HG03103 (cell line): ENCODE data around the gene ABTB2.
A peak's percentile ranks its signal among the peaks of the same experiment; 100 is the strongest.
"Not testable (repeated sequence)": the region's sequence is repeated elsewhere in the genome, so short reads cannot be mapped to it uniquely, and the experiment has no call there.

Source experiments
- ATAC-seq: cut with Tn5 transposase; IDR thresholded peaks from one replicate; pipeline ENCODE4 v1.9.1; 2021; ENCODE audit warnings: low read depth; ENCODE audit not compliant: unreplicated experiment

ABTB2 gene

GRCh38 chr11:34357701-34358257 lies at the start of gene ABTB2:
ABTB2 (minus strand) TSS chr11:34358010.
- ATAC-seq: peak; percentile 83

DNA sequence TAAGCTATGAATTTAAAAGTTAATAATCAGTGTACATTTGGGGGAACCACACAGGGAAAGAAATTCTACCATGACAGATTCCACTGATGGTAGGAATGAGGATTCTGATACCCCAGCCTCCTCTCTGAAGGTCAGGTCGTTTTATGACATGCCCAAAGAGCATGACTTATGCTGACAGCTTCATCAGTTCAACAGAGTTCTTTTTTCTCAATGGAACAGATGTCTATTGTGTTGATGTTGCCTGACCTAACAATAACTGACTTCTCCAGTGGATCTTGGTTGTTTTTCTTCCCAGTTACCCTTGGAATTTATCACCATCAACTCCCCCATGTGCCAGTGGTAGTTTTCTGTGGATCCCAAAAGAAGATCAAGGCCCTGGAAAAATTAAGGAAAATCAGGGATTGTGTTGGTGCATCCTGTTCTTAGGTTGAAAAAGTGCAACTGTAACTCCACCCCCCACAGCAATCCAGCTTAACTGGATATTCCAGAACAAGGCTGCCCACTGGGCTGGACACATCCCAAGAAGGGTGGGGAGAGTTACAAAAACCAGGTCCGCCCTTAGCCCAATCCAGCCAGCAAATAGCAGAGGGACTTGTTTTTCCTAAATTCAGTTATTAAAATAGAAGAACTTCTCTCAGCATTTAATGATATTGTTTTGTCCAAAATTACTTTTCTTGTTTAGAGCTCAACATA lies 49.5 kb upstream of the ABTB2 start:
- no peak for ATAC-seq

DNA sequence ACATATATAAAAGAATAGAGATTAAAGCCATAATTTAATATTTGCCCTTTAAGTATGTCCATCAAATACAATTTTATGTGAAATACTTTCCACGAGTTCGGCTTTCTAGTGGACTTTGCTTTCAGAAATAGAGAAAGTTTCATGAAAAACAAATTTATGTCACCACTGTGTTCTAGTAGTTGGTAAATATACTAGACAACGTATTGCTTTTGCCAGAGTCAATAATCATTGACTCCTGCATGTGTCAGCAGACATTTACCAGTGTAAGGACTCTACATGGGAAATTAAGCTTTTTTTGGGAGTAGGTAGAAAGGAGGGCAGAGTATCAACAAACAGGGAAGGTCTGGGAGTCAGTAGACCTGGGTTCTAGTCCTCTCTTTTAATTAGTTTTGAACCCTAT lies 48.6 kb upstream of the ABTB2 start:
- no peak for ATAC-seq

DNA sequence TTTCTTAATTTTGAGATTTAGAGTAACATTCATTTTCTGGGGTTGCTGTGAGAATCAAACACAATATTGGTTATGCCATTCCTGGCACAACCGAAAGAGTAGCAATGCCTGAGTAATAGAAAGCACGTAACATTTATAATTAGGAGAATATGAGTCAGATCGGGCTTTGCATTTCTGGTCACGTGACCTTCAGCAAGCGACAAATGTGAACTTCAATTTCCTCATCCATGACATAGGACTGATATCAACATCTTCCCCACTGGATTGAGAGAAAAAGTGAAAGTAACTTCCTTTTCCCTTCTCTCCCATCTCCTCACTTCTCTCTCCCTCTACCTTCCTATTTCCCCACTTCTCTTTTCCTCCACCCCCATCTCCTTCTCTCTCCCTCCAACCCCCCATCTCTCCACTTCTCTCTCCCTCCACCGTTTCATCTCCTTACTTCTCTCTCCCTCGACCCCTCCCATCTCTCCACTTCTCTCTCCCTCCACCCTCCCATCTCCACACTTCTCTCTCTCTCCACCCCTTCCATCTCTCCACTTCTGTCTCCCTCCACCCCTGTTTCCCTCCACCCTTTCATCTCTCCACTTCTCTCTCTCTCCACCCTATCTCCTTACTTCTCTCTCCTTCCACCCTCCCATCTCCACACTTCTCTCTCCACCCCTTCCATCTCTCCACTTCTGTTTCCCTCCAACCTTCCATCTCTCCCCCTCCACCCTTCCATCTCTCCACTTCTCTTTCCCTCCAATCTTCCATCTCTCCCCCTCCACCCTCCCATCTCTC lies 47.5 kb upstream of the ABTB2 start:
- ATAC-seq: no peak

DNA sequence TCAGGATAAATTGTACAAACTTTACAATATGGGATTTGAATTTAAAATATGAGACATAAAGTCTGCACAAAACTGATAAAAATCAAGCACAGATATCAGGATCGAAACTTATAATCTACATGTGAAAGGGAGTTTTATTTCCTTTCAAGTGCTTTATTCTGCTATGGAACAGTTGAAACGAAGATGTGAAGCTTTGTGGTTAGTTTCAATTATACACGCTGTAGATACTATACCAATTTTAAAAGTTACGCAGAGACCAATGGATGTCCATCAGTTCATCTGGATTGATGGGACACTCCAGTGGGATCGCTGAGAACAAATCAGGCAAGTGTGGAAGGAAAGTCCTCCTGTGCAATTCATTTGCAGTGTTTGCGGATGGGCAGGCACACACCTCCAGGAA lies 46.5 kb upstream of the ABTB2 start:
- no peak for ATAC-seq

GRCh38 chr11:34403431-34403830 lies 45.6 kb upstream of the ABTB2 start:
- ATAC-seq: no peak

DNA sequence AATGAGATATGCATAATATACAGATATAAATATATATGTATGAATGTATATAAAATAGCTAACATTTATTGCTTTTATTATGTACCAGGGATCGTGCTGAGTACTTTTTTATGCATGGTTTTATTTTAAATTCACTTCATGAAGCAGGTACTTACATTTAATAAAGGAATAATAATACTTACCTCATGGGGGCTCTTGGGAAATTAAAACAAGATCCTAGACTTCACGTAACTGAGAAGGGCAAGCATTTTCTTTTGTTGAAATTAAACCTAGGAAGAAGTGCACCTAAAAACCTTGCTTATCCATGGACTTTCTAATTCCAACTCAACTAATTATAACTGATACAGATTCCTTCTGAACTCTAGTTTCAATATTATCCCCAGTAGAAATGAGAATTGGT lies 40.0 kb upstream of the ABTB2 start:
- ATAC-seq: no peak

DNA sequence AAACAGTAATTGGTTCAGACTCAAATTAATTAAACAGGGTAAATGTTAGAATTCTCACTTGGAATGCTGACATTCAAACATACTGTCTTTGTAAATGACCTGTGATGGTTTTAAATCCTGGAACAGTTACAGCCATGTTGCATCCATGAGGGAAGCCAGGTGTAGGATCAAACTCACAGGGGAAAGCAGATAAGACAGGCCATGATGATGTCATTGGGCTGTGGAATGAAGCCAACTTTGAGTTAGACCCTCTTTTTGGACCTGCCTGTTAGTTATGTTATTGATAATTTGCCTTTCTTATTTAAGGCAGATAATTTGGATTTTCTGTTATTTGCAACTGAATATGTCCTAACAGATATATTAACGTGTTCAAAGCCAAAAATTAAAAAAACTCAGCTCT lies 39.3 kb upstream of the ABTB2 start:
- no peak for ATAC-seq

DNA sequence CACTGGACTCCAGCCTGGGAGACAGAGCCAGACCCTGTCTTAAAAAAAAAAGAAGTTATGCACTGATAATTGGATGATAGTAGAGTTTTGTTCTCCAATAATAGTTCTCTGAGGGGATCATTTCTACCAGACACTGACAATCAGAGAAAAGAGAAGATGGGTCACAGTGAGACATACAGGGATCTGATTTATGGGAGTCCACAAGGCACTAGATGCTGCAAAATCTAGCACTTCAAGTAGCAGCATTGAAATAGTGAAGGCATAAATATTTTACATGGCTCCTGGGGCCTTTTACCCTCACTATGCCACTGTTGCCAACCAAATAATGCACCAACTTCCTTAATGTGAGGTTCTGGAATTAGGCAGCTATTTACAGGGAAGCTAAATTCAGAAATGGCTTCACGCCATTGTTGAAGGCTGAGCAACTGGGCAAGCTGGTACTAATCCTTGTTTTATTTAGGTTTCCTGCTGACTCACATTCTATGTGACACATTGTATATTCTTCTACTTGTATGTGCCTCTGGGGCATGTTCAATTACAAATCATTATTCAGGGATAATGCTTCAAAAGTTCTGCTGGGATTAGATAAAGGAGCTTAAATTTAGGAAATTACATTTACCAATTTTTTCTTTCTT lies 38.2 kb upstream of the ABTB2 start:
- ATAC-seq: no peak

DNA sequence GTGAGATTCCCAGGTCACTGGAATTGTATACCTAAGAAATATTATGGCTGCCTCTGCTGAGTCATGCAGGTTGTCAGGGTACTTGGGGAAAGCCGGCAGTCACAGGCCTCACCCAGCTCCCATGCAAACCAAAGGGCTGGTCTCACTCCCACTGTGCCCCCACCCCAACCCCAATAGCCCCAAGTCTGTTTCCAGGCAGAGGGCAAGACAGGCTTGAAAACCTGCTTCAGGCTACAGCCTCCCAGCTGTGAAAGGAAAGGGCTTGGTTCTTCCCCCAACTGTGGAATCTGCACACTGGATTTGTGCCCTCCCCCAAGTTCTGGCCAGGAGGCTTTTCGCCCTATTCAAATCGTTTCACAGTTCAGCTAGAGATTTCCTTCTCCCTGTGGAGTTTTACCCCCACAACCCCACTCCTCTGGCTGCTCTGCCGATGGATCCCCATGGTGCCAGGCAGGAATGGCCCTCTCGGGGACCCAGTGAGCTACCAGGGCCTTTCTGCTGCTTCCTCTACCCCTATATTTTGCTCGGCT lies 37.0 kb upstream of the ABTB2 start:
- ATAC-seq: no peak

DNA sequence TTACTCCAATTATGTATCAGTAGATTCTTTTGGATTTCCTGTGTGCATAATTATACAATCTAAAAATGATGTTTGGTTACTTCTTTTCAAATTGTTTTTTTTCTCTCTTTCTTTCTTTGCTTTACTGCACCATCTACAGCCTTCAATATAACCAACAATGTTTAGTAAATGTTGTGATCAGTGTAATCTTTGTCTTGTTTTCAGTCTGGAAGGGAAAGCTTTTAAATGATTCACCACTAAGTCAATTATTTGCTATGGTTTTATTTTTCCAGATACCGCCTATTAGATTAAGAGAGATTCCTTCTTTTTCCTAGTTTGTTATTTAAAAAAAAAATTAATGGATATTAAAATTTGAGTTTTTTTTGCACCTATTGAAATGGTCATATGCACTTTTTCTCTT lies 29.8 kb upstream of the ABTB2 start:
- no peak for ATAC-seq

DNA sequence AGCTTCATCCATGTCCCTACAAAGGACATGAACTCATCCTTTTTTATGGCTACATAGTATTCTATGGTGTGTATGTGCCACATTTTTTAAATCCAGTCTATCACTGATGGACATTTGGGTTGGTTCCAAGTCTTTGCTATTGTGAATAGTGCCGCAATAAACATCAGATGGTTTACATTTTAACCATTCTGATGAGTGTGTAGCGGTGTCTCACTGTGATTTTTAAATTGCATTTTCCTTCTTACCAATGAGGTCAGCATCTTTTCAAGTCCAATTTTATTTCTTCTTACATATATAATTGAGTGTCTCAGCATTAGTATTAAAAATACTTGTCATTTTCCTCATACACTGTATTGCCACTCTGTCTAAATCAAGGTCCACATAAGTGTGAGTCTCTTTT lies 28.5 kb upstream of the ABTB2 start:
- not testable (repeated sequence) for ATAC-seq

GRCh38 chr11:34382532-34383276 lies 24.9 kb upstream of the ABTB2 start:
- no peak for ATAC-seq

GRCh38 chr11:34381775-34382174 lies 24.0 kb upstream of the ABTB2 start:
- no peak for ATAC-seq

GRCh38 chr11:34380696-34381095 lies 22.9 kb upstream of the ABTB2 start:
- no peak for ATAC-seq

- ATAC-seq: no peak
Observed at GRCh38 chr11:34379539-34379938, 21.7 kb upstream of the ABTB2 start.

DNA sequence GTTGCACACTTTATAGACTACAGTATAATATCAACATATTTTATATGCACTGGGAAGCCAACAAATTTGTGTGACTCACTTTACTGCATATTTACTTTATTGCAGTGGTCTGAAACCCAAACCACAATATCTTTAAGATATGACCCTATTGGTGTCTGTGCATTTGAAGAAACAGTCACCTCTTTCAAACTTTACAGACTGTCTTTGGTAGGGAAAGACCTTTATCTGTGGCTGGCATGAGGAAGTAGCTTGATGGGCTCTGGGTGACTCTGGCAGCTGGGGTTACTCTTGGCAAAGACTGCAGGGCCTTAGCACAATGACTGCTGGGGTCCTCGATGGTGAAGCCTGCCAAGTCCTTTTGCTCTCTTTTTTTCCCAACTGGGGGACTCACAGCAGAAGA lies 21.3 kb upstream of the ABTB2 start:
- no peak for ATAC-seq

GRCh38 chr11:34373727-34374126 lies 15.9 kb upstream of the ABTB2 start:
- no peak for ATAC-seq

GRCh38 chr11:34366522-34366921 lies 8.7 kb upstream of the ABTB2 start:
- ATAC-seq: no peak

DNA sequence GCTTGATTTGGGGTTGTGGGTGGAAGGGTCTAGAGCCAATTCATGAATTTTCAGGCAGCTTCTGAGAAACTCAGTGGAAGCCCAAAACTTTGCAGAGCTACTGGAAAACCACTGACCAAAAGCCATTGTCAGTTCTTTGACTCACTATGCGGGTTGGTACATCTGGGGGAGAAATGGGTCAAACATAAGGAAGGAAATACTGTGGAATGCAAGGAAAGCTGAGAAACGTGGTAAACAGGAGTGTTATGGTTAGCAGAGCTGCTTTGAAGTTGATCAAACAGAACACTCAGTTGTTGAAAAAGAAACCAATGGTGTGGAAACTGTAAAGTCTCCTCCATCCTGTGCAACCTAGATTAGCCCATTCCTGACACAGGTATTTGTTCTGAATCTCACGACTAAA lies 6.3 kb upstream of the ABTB2 start:
- no peak for ATAC-seq
